SK-N-SH treated with all-trans-retinoic acid at 6 μM for 48 hours (cell line): ENCODE results near the gene NCKAP5.

Experiments
- ATAC-seq: fragments of 200-7000 bp; cut with Tn5 transposase; 3 replicates; pipeline ENCODE4 v1.9.1; 2020; ENCODE audit warnings: mild to moderate bottlenecking, moderate library complexity
- ARNTL ChIP-seq: fragments of 450-650 bp; formaldehyde crosslinking; IDR thresholded peaks from 2 replicates; pipeline ENCODE4 v1.5.0; 2020; ENCODE audit warnings: low read depth, mild to moderate bottlenecking, moderate library complexity, borderline replicate concordance
- BACH2 ChIP-seq: fragments of 250-450 bp; sonication (Bioruptor Pico); IDR thresholded peaks from 2 replicates; pipeline ENCODE4 v1.9.0; 2021; ENCODE audit warnings: mild to moderate bottlenecking, borderline replicate concordance
- CREB5 ChIP-seq: fragments of 250-450 bp; sonication (Bioruptor Pico); IDR thresholded peaks from 2 replicates; pipeline ENCODE4 v1.5.1; 2020; ENCODE audit warnings: low read depth, mild to moderate bottlenecking, moderate library complexity
- CSDC2 ChIP-seq: fragments of 250-450 bp; sonication (Bioruptor Pico); IDR thresholded peaks from 2 replicates; pipeline ENCODE4 v1.5.0; 2020; ENCODE audit warnings: mild to moderate bottlenecking, moderate library complexity
- CSRNP3 ChIP-seq: fragments of 250-450 bp; sonication (Bioruptor Pico); IDR thresholded peaks from 2 replicates; pipeline ENCODE4 v1.5.1; 2021; ENCODE audit warnings: mild to moderate bottlenecking, moderate library complexity
- ESRRG ChIP-seq: fragments of 250-450 bp; sonication (Bioruptor Pico); IDR thresholded peaks from 2 replicates; pipeline ENCODE4 v1.6.1; 2021; ENCODE audit warnings: mild to moderate bottlenecking
- GLIS3 ChIP-seq: fragments of 250-450 bp; sonication (Bioruptor Pico); IDR thresholded peaks from 2 replicates; pipeline ENCODE4 v1.5.0; 2020; ENCODE audit warnings: mild to moderate bottlenecking, moderate library complexity
- ISL1 ChIP-seq: fragments of 250-450 bp; sonication (Bioruptor Pico); IDR thresholded peaks from 2 replicates; pipeline ENCODE4 v2.1.2; 2022; ENCODE audit warnings: mild to moderate bottlenecking, moderate library complexity
- OSR1 ChIP-seq: fragments of 250-450 bp; sonication (Bioruptor Pico); IDR thresholded peaks from 2 replicates; pipeline ENCODE4 v1.8.0; 2022; ENCODE audit warnings: moderate library complexity, mild to moderate bottlenecking, inconsistent platforms
- PATZ1 ChIP-seq: fragments of 250-450 bp; sonication (Bioruptor Pico); IDR thresholded peaks from 2 replicates; pipeline ENCODE4 v1.8.0; 2020; ENCODE audit warnings: mild to moderate bottlenecking, moderate library complexity, borderline replicate concordance
- RARB ChIP-seq: fragments of 250-450 bp; sonication (Bioruptor Pico); IDR thresholded peaks from 2 replicates; pipeline ENCODE4 v1.8.0; 2021; ENCODE audit warnings: mild to moderate bottlenecking, moderate library complexity
- SNAI2 ChIP-seq: fragments of 250-450 bp; sonication (Bioruptor Pico); IDR thresholded peaks from 2 replicates; pipeline ENCODE4 v1.5.0; 2020; ENCODE audit warnings: mild to moderate bottlenecking, moderate library complexity
- TCF4 ChIP-seq: fragments of 250-450 bp; sonication (Bioruptor Pico); IDR thresholded peaks from 2 replicates; pipeline ENCODE4 v1.8.0; 2021; ENCODE audit warnings: mild to moderate bottlenecking, moderate library complexity, borderline replicate concordance
- TOX ChIP-seq: fragments of 250-450 bp; sonication (Bioruptor Pico); IDR thresholded peaks from 2 replicates; pipeline ENCODE4 v1.8.0; 2021; ENCODE audit warnings: mild to moderate bottlenecking, moderate library complexity, borderline replicate concordance
- TSHZ2 ChIP-seq: fragments of 250-450 bp; sonication (Bioruptor Pico); IDR thresholded peaks from 2 replicates; pipeline ENCODE4 v1.5.0; 2020; ENCODE audit warnings: mild to moderate bottlenecking, moderate library complexity
- ZC3H10 ChIP-seq: fragments of 250-450 bp; sonication (Bioruptor Pico); IDR thresholded peaks from 2 replicates; pipeline ENCODE4 v1.5.1; 2021; ENCODE audit warnings: mild to moderate bottlenecking, moderate library complexity
- ZFP3 ChIP-seq: fragments of 250-450 bp; sonication (Bioruptor Pico); IDR thresholded peaks from 2 replicates; pipeline ENCODE4 v1.5.0; 2020; ENCODE audit warnings: mild to moderate bottlenecking, moderate library complexity
- ZFP30 ChIP-seq: fragments of 450-650 bp; formaldehyde crosslinking; IDR thresholded peaks from 2 replicates; pipeline ENCODE4 v1.5.0; 2022; ENCODE audit warnings: mild to moderate bottlenecking, moderate library complexity
- ZNF565 ChIP-seq: fragments of 450-650 bp; formaldehyde crosslinking; conservative IDR thresholded peaks from 2 replicates; pipeline ENCODE4 v1.5.0; 2020; ENCODE audit warnings: low read depth, mild to moderate bottlenecking, moderate library complexity
- ZNF70 ChIP-seq: fragments of 450-650 bp; formaldehyde crosslinking; IDR thresholded peaks from 2 replicates; pipeline ENCODE4 v1.5.0; 2020; ENCODE audit warnings: mild to moderate bottlenecking, moderate library complexity
- ZNF8 ChIP-seq: fragments of 450-650 bp; formaldehyde crosslinking; IDR thresholded peaks from 2 replicates; pipeline ENCODE4 v1.5.0; 2020; ENCODE audit warnings: mild to moderate bottlenecking, moderate library complexity

NCKAP5 gene

GRCh38 chr2:133447303-133447702 is 121.0 kb downstream of the NCKAP5 start:
- no peak for TF ChIP-seq ZFP30 (CRISPR knock-in tag)
- TF ChIP-seq TOX (CRISPR knock-in tag) = no peak
- TF ChIP-seq TCF4 = no peak
- TF ChIP-seq BACH2 = no peak
- TF ChIP-seq ISL1 (CRISPR knock-in tag) = no peak
- TF ChIP-seq GLIS3 (CRISPR knock-in tag) = no peak
- TF ChIP-seq ESRRG (CRISPR knock-in tag) = no peak
- TF ChIP-seq RARB = no peak
- no peak for TF ChIP-seq CREB5 (CRISPR knock-in tag)
- no peak for TF ChIP-seq PATZ1 (CRISPR knock-in tag)
- no peak for TF ChIP-seq CSRNP3 (CRISPR knock-in tag)
- TF ChIP-seq ZNF8 = no peak
- ATAC-seq = no peak

- TF ChIP-seq ISL1 (CRISPR knock-in tag) (no peak), SNAI2 (CRISPR knock-in tag) (no peak), TCF4 (no peak), TOX (CRISPR knock-in tag) (no peak), ZNF565 (CRISPR knock-in tag) (no peak), ZC3H10 (CRISPR knock-in tag) (no peak), ZNF8 (no peak)
- TF ChIP-seq, all 23 proteins: peak for 0
- ATAC-seq = no peak
These were observed 123.8 kb downstream of the NCKAP5 start for GRCh38 chr2:133444465-133444864.

- no peak for TF ChIP-seq ZFP30 (CRISPR knock-in tag)
- no peak for TF ChIP-seq ZNF8
- no peak for TF ChIP-seq TSHZ2
- TF ChIP-seq TCF4 = no peak
- no peak for TF ChIP-seq CSRNP3 (CRISPR knock-in tag)
- no peak for TF ChIP-seq ZNF70 (CRISPR knock-in tag)
- no peak for TF ChIP-seq SNAI2 (CRISPR knock-in tag)
- TF ChIP-seq CSDC2 (CRISPR knock-in tag) = no peak
- no peak for TF ChIP-seq ESRRG (CRISPR knock-in tag)
- no peak for TF ChIP-seq BACH2
- no peak for TF ChIP-seq ZFP3
- TF ChIP-seq, all 23 proteins: peak for 0
- ATAC-seq = no peak
These were observed 125.9 kb downstream of the NCKAP5 start for GRCh38 chr2:133442393-133442792.

- ATAC-seq = no peak
- TF ChIP-seq ZNF8 (no peak), CSRNP3 (CRISPR knock-in tag) (no peak), ISL1 (CRISPR knock-in tag) (no peak), CREB5 (CRISPR knock-in tag) (no peak), ARNTL (CRISPR knock-in tag) (no peak), SNAI2 (CRISPR knock-in tag) (no peak), ZFP3 (no peak), GLIS3 (CRISPR knock-in tag) (no peak), ZNF565 (CRISPR knock-in tag) (no peak), OSR1 (CRISPR knock-in tag) (no peak), RARB (no peak), ZNF70 (CRISPR knock-in tag) (no peak), TSHZ2 (no peak), CSDC2 (CRISPR knock-in tag) (no peak)
These were observed 128.7 kb downstream of the NCKAP5 start for GRCh38 chr2:133439565-133439920.
